Stomach (tissue), 4 donors: Measurements from ENCODE around the gene MLYCD.

ENCODE experiments used
- CTCF ChIP-seq, 7 experiments: fragments of 450-650 bp in 4 of 7; fragments of 200-600 bp in 3 of 7; sonication (generic) in 3 of 7; IDR thresholded peaks; one replicate each; pipeline ENCODE4 v1.5.1; 2016 to 2019; ENCODE audit warnings: antibody characterized with exemption in 7 of 7, control low read depth in 2 of 7, mild to moderate bottlenecking in 1 of 7
- EP300 ChIP-seq: sonication (generic); formaldehyde crosslinking; IDR thresholded peaks from one replicate; pipeline ENCODE4 v1.6.1; 2017; ENCODE audit warnings: antibody characterized with exemption

DNA sequence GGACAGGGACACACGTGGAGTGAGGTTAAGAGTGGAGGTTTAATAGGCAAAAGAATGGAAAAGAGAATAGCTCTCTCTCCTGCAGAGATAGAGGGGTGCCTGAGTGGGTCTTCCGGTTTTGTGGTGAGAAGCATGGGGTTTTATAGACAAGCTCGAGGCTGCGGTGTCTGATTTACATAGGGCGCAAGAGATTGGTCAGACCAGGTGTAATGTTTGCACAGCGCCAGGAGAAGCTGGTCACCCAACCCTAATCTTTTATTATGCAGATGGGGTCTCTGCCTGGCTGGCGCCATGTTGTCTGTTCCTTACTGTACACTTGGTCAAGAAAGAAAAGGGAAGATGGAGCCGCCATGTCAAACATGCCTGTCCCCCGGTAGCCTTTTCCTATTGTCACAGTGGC lies 44.5 kb upstream of the MLYCD start:
- no peak for TF ChIP-seq EP300
- no peak for TF ChIP-seq CTCF (IDR thresholded peaks at IDR 0.05)
